DOHH2 (cell line): ENCODE data around the gene PACSIN1.

ENCODE experiments used
- H3F3A ChIP-seq: fragments of 200-600 bp; sonication (generic), shearing (Covaris generic); 2 replicates; pipeline ENCODE4 v1.6.0; 2016; ENCODE audit warnings: antibody characterized with exemption, mild to moderate bottlenecking; ENCODE audit not compliant: control insufficient read depth, insufficient read depth
- H3K27ac ChIP-seq: fragments of 200-600 bp; sonication (generic); 2 replicates; pipeline ENCODE4 v1.5.1; 2014; ENCODE audit warnings: low read depth, mild to moderate bottlenecking, low read length, moderate library complexity
- H3K27me3 ChIP-seq: fragments of 200-600 bp; sonication (generic); 2 replicates; pipeline ENCODE4 v1.6.1; 2014; ENCODE audit warnings: mild to moderate bottlenecking, low read length, mixed read lengths; ENCODE audit not compliant: control insufficient read depth
- H3K36me3 ChIP-seq: fragments of 200-600 bp; sonication (generic); 2 replicates; pipeline ENCODE4 v1.6.1; 2014; ENCODE audit warnings: mild to moderate bottlenecking, low read length, moderate library complexity, mixed read lengths; ENCODE audit not compliant: control insufficient read depth
- H3K4me1 ChIP-seq: fragments of 200-600 bp; sonication (generic); 2 replicates; pipeline ENCODE4 v1.6.1; 2014; ENCODE audit warnings: mild to moderate bottlenecking, low read length, mixed read lengths; ENCODE audit not compliant: control insufficient read depth
- H3K4me2 ChIP-seq: fragments of 200-600 bp; sonication (generic); 2 replicates; pipeline ENCODE4 v1.6.0; 2014; ENCODE audit warnings: mild to moderate bottlenecking, low read length, moderate library complexity
- H3K4me3 ChIP-seq: fragments of 200-600 bp; sonication (generic); 2 replicates; pipeline ENCODE4 v1.5.1; 2014; ENCODE audit warnings: mild to moderate bottlenecking, low read length, mixed read lengths
- H3K79me2 ChIP-seq: fragments of 200-600 bp; sonication (generic); 2 replicates; pipeline ENCODE4 v1.6.1; 2014; ENCODE audit warnings: mild to moderate bottlenecking, low read length, mixed read lengths; ENCODE audit not compliant: control insufficient read depth
- H3K9me2 ChIP-seq: fragments of 200-600 bp; sonication (generic); replicated peaks from 2 replicates; pipeline ENCODE4 v1.6.1; 2014; ENCODE audit warnings: mild to moderate bottlenecking, low read length, mixed read lengths; ENCODE audit not compliant: control insufficient read depth
- H3K9me3 ChIP-seq: fragments of 200-600 bp; sonication (generic); 2 replicates; pipeline ENCODE4 v1.6.1; 2014; ENCODE audit warnings: antibody characterized with exemption, low read length, mixed read lengths; ENCODE audit not compliant: control insufficient read depth, insufficient read depth
- H4K20me1 ChIP-seq: fragments of 200-600 bp; sonication (generic); 2 replicates; pipeline ENCODE4 v1.6.0; 2014; ENCODE audit warnings: low read depth, mild to moderate bottlenecking, antibody characterized with exemption, low read length, moderate library complexity; ENCODE audit not compliant: control insufficient read depth, insufficient read depth
- EZH2phosphoT487 ChIP-seq: fragments of 200-600 bp; sonication (generic); IDR thresholded peaks from 2 replicates; pipeline ENCODE4 v1.6.1; 2017; ENCODE audit warnings: borderline replicate concordance, mild to moderate bottlenecking, antibody characterized with exemption, low read length, moderate library complexity, mixed read lengths
- TF ChIP-seq, protein P1 (sequence below): fragments of 200-600 bp; sonication (generic); IDR thresholded peaks from one replicate; pipeline ENCODE4 v1.5.1; 2014; ENCODE audit warnings: antibody characterized with exemption, mild to moderate bottlenecking, low read depth, low read length; ENCODE audit not compliant: poor library complexity, severe bottlenecking

Gene PACSIN1

DNA sequence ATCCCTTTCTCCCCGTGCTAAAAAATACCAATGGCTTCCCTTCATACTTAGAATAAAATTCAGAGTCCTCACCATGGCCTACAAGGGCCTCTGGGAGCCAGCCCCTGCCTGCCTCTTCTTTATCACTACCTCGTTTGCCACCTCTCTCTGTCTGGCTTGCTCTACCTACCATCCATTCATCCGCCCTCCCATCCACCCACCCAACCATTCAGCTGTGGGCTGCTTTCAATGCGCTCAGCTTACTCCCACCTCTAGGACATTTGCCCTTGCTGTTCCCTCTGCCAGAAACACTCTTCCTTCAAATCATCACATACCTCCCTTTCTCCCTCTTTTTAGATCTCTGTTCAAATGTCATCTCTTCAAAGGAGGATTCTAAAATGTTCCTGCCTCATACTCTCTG, 44.4 kb downstream of the PACSIN1 start:
- H3K9me3 ChIP-seq = 0 out of 2 replicates have a peak, but pooled peaks cover 7% of the 10 kb centered on the region
- H4K20me1 ChIP-seq = peaks cover 4% of the 10 kb centered on the region; the same call in 1 of the 2 replicates
- no peaks in the 10 kb centered on the region for H3K36me3 ChIP-seq
- H3K27ac ChIP-seq = no peak overlapping the region
- H3K27me3 ChIP-seq = no peaks in the 10 kb centered on the region
- no peaks in the 10 kb centered on the region for H3K4me1 ChIP-seq
- H3K79me2 ChIP-seq = no peaks in the 10 kb centered on the region
- TF ChIP-seq, protein P1, sequence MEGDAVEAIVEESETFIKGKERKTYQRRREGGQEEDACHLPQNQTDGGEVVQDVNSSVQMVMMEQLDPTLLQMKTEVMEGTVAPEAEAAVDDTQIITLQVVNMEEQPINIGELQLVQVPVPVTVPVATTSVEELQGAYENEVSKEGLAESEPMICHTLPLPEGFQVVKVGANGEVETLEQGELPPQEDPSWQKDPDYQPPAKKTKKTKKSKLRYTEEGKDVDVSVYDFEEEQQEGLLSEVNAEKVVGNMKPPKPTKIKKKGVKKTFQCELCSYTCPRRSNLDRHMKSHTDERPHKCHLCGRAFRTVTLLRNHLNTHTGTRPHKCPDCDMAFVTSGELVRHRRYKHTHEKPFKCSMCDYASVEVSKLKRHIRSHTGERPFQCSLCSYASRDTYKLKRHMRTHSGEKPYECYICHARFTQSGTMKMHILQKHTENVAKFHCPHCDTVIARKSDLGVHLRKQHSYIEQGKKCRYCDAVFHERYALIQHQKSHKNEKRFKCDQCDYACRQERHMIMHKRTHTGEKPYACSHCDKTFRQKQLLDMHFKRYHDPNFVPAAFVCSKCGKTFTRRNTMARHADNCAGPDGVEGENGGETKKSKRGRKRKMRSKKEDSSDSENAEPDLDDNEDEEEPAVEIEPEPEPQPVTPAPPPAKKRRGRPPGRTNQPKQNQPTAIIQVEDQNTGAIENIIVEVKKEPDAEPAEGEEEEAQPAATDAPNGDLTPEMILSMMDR = no peak
- no peak for TF ChIP-seq EZH2phosphoT487
- H3K4me2 ChIP-seq = no peak overlapping the region
- H3K4me3 ChIP-seq = no peak overlapping the region
- no peaks in the 10 kb centered on the region for H3K9me2 ChIP-seq
- H3F3A ChIP-seq = no peaks in the 10 kb centered on the region

DNA sequence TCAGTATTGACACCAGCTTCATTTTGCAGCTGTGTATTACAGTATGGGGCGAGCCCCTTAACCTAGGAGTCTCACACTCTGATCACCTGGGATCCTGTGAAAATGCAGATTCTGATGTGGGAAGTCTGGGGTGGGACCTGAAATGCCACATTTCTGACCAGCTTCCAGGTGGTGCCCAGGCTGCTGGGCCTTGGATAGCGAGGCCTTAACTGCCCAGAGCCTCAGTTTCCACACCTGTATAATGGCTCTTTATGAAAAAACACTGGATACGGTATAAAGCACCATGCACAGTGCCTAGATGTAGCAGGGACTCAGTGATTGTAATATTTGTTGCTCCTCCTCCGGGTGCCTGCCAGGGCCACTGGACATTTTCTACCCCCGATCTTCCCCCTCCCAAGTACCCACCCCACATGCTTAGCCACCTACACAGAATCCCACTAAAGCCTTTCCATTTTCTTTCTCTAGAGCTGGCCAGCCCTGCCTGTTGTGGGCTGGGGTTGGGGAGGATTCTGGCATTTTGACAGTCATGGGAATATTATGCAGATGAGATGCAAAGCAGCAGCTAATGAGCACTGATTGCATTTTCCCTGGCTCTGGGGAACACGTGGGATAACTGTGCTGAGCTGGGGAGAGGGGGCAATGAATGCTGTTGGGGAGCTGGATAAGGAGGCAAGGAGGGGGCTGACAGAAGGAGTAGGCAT, 45.5 kb downstream of the PACSIN1 start:
- peaks cover 4% of the 10 kb centered on the region; the same call in 1 of the 2 replicates for H4K20me1 ChIP-seq

DNA sequence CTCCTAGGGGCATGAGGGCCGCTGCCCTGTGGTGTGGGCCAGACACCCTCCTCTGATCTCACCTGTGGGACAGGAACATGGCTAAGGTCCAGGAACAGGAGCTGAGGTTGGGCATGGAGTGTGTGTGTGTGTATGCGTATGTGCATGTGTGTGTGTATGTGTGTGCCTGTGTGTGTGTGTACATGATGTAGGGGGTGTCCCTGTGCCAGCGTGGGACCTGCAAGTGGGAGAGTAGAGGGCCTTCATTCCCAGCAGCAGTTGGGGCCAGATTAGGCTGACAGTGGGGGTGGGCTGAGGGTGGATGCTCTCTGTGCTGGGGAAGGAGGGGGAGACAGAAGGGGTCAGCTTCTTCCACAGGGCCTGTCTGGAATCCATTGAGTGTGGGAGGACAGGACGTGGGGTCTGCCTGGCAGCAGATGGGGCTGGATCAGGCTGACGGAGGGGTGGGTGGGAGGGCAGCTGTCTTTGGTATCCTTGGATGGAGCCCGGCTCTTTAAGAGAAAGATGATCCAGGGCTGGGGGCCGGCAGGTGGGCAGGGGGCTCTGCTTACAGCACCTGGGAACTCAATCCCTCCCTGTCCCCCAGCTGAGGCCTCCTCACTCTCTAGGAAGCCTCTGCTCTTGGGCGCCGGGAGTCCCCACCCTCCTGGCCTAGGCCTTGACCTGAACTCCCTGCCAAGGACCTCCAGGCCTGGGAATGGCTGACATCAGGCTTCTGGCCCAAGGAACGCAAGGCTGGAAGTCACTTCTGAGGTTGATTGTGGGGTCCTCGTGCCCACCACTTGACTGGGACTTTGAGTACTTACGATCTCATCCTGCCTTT, 46.2 kb downstream of the PACSIN1 start:
- Histone ChIP-seq H3K27me3 (no peaks in the 10 kb centered on the region), H3K27ac (no peak overlapping the region), H3K9me2 (no peaks in the 10 kb centered on the region), H3K4me2 (no peak overlapping the region), H3K36me3 (no peaks in the 10 kb centered on the region), H3K79me2 (no peaks in the 10 kb centered on the region), H3K4me3 (no peak overlapping the region), H4K20me1 (peaks cover 4% of the 10 kb centered on the region; the same call in 1 of the 2 replicates), H3K9me3 (0 out of 2 replicates have a peak, but pooled peaks cover 7% of the 10 kb centered on the region), H3K4me1 (no peaks in the 10 kb centered on the region), H3F3A (no peaks in the 10 kb centered on the region)
- TF ChIP-seq, protein P1 = no peak
- no peak for TF ChIP-seq EZH2phosphoT487

More for the DNA sequence above, 45.5 kb downstream of the PACSIN1 start:
- no peaks in the 10 kb centered on the region for H3K27me3 ChIP-seq
- H3K4me3 ChIP-seq = no peak overlapping the region
- H3K9me3 ChIP-seq = 0 out of 2 replicates have a peak, but pooled peaks cover 7% of the 10 kb centered on the region
- no peaks in the 10 kb centered on the region for H3K79me2 ChIP-seq
- H3F3A ChIP-seq = no peaks in the 10 kb centered on the region
- H3K9me2 ChIP-seq = no peaks in the 10 kb centered on the region
- no peak overlapping the region for H3K4me2 ChIP-seq
- TF ChIP-seq EZH2phosphoT487 = no peak
- TF ChIP-seq, protein P1 = no peak
- H3K4me1 ChIP-seq = no peaks in the 10 kb centered on the region
- H3K27ac ChIP-seq = no peak overlapping the region
- H3K36me3 ChIP-seq = no peaks in the 10 kb centered on the region
